Measurements from ENCODE around the gene SCOC.
A peak's percentile ranks its signal among the peaks of the same experiment; 100 is the strongest.

Gene SCOC

DNA sequence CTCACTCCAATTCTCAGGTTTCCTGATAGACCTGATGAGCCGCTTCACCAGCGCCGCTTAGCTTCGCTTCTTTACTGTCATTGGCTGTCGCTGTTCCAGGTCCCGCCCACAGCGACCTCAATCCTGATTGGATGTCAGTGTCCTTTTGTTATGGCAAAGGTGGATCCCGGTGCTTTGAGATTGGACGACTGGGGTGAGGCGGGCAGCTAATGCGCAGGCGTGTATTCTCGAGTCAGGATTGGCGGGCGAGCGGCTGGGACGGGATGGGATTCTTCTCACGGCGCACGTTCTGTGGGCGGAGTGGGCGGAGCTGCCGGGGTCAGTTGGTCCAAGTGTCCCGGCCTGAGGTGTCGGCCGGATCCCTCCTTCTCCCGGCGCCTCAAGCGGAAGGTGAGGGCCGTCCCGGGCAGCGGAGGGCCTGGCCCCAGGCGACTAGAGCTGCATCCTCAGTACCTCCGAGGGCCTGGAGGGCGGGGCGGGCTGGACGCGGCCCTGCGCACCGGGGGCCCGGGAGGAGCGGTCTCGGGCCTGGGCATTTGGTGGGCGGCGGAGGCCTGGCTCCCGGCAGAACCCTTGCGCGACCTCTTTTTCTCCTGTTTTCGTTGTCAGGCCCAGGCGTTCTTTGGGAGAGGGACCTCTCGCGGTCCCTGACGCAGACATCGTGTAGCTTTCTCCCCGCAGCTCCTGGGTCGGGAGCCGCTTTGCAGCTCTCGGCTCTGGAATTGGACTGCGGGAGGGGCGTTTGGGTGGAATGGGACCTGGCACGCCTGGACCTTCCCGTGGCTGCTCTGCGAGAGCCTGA, at the start of gene SCOC:
Gene SCOC (plus strand): TSS at position 319 of the 802 bp plus-strand sequence. CDS start 5,525 bp downstream, outside the sequence.
- peak; percentile 99 for DNase-seq (ENCODE audit: low read depth)

DNA sequence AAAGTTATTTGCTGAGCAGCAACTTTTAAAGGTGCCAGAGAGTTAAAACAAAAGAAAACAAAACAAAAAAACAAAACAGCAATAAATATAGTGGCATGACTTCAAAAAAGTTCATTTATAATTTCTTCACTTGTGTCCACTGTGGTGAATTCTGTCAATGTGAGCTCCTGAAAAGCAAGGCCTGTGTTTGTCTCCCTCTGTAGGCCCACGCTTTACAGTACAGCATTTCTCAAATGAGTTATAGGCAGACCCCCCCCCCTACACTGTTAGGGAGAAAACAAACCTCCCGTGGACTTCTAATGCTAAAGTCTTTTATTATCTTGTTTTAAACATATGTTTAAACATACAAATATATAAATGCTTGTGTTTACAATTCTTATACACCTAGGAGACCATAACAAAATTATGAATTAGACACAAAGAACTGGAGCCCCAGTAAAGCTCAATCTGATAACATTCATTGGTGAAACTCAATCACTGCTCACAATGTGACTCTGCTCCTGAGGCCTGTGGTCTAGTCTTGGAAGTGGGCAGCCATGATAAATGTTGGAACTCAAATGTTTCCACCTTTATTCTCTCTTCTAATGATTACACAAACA, 47.0 kb upstream of the SCOC start:
- DNase-seq (ENCODE audit: low read depth): peak; percentile 45

DNA sequence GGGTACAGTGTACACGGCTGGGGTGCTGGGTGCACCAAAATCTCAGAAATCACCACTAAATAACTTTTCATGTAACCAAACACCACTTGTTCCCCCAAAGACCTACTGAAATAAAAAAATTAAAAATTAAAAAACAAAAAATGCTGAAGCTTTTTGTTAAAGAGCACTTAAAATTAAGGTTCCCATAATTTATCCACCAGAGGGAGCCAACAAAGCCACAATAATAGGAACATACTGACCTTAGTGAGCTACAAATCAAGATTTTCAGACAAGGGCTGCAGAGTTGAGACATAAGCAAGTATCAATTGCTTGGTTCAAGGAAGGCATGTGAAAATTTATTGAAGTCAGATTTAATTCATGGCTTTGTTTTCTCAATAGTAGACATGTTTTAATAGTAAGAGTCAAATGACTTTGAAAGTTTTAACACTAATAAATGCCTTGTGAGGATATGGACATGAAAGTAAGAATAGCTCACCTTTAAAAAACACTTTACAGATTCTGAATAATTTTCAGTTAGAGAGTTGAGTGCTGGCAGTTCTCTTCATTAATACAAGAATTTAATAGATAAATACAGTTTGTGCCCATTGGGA, 43.0 kb upstream of the SCOC start:
- peak; percentile 49 for DNase-seq (ENCODE audit: low read depth)

DNA sequence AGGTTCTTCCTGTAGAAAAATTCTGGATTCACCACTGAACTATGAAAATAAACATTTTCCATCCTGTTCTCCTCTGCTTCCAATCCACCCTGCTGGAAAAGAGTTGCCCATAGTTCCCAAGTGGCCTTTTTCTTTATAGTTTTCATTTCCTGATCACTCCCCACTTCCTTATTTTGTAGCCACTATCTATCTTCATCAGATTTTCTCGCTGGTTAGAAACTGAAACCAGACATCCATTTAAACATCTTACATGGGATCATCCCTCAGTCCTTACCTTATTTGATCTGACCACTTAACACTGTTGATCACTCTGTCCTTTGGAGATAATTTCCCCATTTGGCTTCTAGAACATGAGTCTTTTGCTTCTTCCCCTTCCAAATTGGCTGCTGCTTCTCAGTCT, 42.2 kb upstream of the SCOC start:
- no peak for DNase-seq (ENCODE audit: low read depth)

DNA sequence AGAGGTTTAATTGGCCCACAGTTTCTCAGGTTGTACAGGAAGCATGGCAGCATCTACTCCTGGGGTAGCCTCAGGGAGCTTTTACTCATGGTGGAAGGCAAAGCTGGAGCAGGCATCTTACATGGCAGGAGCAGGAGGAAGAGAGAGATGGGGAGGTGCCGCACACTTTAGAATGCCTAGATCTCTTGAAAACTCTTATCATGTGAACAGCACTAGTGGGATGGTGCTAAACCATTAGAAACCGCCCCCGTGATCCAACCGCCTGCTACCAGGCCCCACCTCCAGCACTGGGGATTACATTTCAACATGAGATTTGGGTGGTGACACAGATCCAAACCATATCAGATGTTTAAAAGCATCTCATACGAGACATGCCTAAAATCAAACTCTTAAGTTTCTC, 41.6 kb upstream of the SCOC start:
- no peak for DNase-seq (ENCODE audit: low read depth)

GRCh38 chr4:140332734-140333133, 40.7 kb upstream of the SCOC start:
- DNase-seq (ENCODE audit: low read depth): no peak

DNA sequence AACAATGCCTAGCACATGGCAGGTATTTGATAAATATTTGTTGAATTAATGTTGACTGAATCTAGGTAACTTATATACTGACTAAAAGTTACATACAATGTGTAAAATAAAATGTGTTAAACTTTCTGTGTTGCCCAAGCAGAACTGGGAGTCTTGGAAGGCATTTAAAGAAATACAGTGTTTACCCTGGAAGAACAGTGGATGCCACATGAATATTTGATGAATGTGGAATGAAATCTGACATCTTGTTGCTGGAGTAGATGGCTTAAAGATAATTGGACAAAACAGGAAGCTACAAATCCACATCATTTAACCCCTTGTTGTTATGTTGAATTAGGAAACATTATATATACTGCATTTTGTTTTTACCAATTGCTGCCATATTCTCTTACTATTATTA, 39.9 kb upstream of the SCOC start:
- DNase-seq (ENCODE audit: low read depth): no peak

GRCh38 chr4:140335076-140335475, 38.4 kb upstream of the SCOC start:
- DNase-seq (ENCODE audit: low read depth): no peak

- DNase-seq (ENCODE audit: low read depth): no peak
Observed at GRCh38 chr4:140336730-140337129, 36.7 kb upstream of the SCOC start.

GRCh38 chr4:140342620-140343019, 30.8 kb upstream of the SCOC start:
- DNase-seq (ENCODE audit: low read depth): no peak

GRCh38 chr4:140343303-140343702, 30.1 kb upstream of the SCOC start:
- no peak for DNase-seq (ENCODE audit: low read depth)

DNA sequence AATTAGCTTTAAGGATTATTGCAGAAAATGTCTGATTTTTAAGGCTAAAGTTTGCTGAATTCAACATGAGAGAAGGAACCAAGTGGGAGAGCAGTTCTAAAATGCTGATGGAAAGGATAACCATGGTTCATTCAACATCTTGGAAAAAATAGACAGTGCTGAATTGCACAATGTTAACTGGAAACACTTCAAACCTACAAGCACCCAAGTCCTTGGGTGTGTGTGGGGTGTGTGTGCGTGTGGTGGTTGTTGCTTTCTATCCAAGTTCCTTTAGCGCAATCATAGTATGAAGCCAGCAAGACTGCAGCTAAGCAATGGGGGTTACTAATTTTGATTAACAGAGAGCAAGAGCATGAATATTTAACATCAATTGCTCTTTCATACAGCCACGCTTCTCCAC, 29.3 kb upstream of the SCOC start:
- peak; percentile 76 for DNase-seq (ENCODE audit: low read depth)

- no peak for DNase-seq (ENCODE audit: low read depth)
Observed at GRCh38 chr4:140344621-140345020, 28.8 kb upstream of the SCOC start.

DNA sequence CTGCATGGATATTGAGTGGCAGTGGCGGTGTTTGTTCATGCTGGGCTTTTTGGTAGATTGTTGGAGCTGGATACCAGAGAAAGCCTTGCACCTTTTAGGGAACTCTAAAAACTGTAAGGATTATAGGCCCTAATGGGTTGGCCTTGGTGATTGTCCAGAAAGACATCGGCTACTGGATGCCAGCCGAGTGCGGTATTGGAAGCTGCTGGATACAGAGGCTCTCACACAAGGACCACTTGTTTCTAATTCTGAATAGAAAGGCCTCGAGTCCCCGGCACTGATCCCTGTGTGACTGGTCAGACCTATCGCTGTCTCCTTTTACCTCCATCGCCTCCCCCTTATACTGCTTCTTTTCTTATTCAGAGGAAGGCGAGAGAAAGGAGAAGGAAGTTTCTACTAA, 27.3 kb upstream of the SCOC start:
- DNase-seq (ENCODE audit: low read depth): no peak

- DNase-seq (ENCODE audit: low read depth): no peak
Observed at GRCh38 chr4:140349816-140350215, 23.6 kb upstream of the SCOC start.

- no peak for DNase-seq (ENCODE audit: low read depth)
Observed at GRCh38 chr4:140351093-140352075, 22.1 kb upstream of the SCOC start.

GRCh38 chr4:140353786-140354185, 19.7 kb upstream of the SCOC start:
- no peak for DNase-seq (ENCODE audit: low read depth)

DNA sequence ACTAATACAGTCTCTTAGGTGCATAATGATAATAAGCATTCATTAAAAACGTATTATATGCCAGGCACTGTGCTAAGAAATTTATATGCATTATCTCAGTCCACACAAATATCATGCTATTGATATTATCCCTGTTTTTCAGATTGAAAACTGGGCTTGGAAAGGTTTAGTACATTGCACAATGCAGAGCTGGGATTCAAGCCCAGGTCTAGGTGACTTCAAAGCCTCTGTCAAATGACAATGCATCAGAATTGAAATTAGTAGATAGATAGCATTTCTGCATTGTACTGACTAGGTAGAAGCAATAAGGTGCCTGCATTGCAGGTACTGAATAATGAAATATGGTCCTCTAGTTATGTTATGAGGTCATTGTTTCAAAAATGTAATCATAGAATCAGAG, 18.2 kb upstream of the SCOC start:
- DNase-seq (ENCODE audit: low read depth): no peak

GRCh38 chr4:140357868-140358267, 15.6 kb upstream of the SCOC start:
- DNase-seq (ENCODE audit: low read depth): no peak

- DNase-seq (ENCODE audit: low read depth): no peak
Observed at GRCh38 chr4:140358281-140358680, 15.2 kb upstream of the SCOC start.

DNA sequence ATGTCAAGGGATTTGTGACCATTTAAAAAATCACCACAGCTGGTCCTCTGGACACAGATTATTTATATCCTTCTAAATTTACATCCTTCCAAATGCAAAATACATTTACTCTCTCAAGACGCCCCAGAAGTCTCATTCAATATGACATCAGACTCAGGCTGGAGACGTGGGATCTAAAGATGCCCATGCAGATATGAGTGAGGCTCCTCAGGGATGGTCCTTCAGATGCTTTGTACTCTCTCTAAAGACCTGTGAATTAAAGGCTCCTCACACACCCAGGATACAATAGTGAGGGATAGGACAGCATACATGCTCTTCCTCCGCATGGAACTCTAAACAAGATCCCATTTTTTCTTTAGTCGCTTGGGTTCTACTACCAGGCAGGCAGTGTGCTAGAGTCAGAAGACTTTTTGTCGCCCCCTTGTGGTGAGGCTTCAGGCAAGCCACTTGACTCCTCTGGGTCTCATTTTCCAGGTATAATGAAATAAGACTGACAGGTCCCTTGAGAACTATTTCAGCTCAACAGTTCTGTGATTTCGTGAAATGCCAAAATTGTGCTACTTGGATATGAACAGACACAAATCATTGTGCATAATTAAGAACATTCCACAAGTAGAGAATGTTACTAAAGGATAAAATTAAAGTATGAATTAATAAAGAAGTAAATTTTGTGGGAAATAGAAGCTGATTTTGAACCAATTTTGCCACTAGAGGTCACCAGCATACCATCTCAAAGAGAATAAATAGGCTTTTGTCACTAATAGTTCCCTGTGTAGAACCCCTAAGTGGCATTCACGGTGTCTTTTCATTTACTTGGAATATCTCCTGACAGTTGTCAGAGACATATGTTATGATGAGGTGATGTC, 13.7 kb upstream of the SCOC start:
- DNase-seq (ENCODE audit: low read depth): peak; percentile 52

Measured in fibroblast of gingiva (primary cell).